HG03060 (cell line): Measurements from ENCODE around the gene FZD8.
"Not testable (repeated sequence)": the region's sequence is repeated elsewhere in the genome, so short reads cannot be mapped to it uniquely, and the experiment has no call there.

ENCODE experiments used
- ATAC-seq: cut with Tn5 transposase; IDR thresholded peaks from one replicate; pipeline ENCODE4 v1.9.1; 2021; ENCODE audit warnings: low read depth, moderate number of reproducible peaks; ENCODE audit not compliant: unreplicated experiment

FZD8 gene

GRCh38 chr10:35642035-35642792 is at the start of gene FZD8:
TSS of gene FZD8 (minus strand) at chr10:35642296. CDS start at chr10:35641429, 867 bp downstream.
- peak; percentile 85 for ATAC-seq

GRCh38 chr10:35691522-35692236 is 49.6 kb upstream of the FZD8 start:
- no peak for ATAC-seq

GRCh38 chr10:35690534-35690933 is 48.4 kb upstream of the FZD8 start:
- no peak for ATAC-seq

GRCh38 chr10:35685858-35686257 is 43.8 kb upstream of the FZD8 start:
- ATAC-seq, result not testable (repeated sequence)

GRCh38 chr10:35685402-35685801 is 43.3 kb upstream of the FZD8 start:
- no peak for ATAC-seq

GRCh38 chr10:35684586-35684985 is 42.5 kb upstream of the FZD8 start:
- no peak for ATAC-seq

GRCh38 chr10:35675846-35676245 is 33.8 kb upstream of the FZD8 start:
- ATAC-seq, result no peak

GRCh38 chr10:35674843-35675242 is 32.7 kb upstream of the FZD8 start:
- no peak for ATAC-seq

- no peak for ATAC-seq
These were observed 27.0 kb upstream of the FZD8 start for GRCh38 chr10:35668865-35669650.

- ATAC-seq, result no peak
These were observed 25.9 kb upstream of the FZD8 start for GRCh38 chr10:35667971-35668370.

GRCh38 chr10:35667270-35667889 is 25.3 kb upstream of the FZD8 start:
- ATAC-seq, result no peak

- ATAC-seq, result no peak
These were observed 19.1 kb upstream of the FZD8 start for GRCh38 chr10:35661236-35661635.

- ATAC-seq, result no peak
These were observed 17.4 kb upstream of the FZD8 start for GRCh38 chr10:35659456-35659855.

- ATAC-seq, result no peak
These were observed 15.5 kb upstream of the FZD8 start for GRCh38 chr10:35657621-35658020.

- no peak for ATAC-seq
These were observed 10.7 kb upstream of the FZD8 start for GRCh38 chr10:35652824-35653223.

GRCh38 chr10:35650894-35651293 is 8.8 kb upstream of the FZD8 start:
- no peak for ATAC-seq

- no peak for ATAC-seq
These were observed 2.2 kb upstream of the FZD8 start for GRCh38 chr10:35644050-35644950.

- no peak for ATAC-seq
These were observed 1.3 kb upstream of the FZD8 start for GRCh38 chr10:35643151-35644049.

- ATAC-seq, result no peak
These were observed 658 bp upstream of the FZD8 start for GRCh38 chr10:35642793-35643114.
